ENCODE data around the gene MYH9.

The MYH9 gene

GRCh38 chr22:36319595-36320497 is 67.9 kb downstream of the MYH9 start:
- no peak overlapping the region for H3K27ac ChIP-seq (ENCODE audit: low read depth, low read length)
- H3K9me3 ChIP-seq (ENCODE audit: insufficient read depth, low read length) = no peaks in the 10 kb centered on the region
- no peak overlapping the region for H3K4me2 ChIP-seq (ENCODE audit: low read depth, low read length, poor library complexity, severe bottlenecking)
- no peaks in the 10 kb centered on the region for H3K79me2 ChIP-seq (ENCODE audit: insufficient read depth, low read length)
- H3K27me3 ChIP-seq (ENCODE audit: low read length) = no peaks in the 10 kb centered on the region
- no peak overlapping the region for H2AFZ ChIP-seq (ENCODE audit: low read depth, low read length, severe bottlenecking)
- no peaks in the 10 kb centered on the region for H3K9me2 ChIP-seq (replicated peaks; ENCODE audit: insufficient read depth, low read length)
- no peak overlapping the region for H3K4me3 ChIP-seq (ENCODE audit: insufficient read depth, low read length, poor library complexity, severe bottlenecking)
- no peaks in the 10 kb centered on the region for H4K20me1 ChIP-seq (ENCODE audit: low read depth, low read length)
- H3K9ac ChIP-seq (ENCODE audit: low read length) = no peak overlapping the region
- H3F3A ChIP-seq (ENCODE audit: insufficient read depth) = no peaks in the 10 kb centered on the region
- H3K36me3 ChIP-seq (ENCODE audit: low read length) = no peaks in the 10 kb centered on the region; the same call in 1 of the 2 replicates
- TF ChIP-seq EZH2phosphoT487 (conservative IDR thresholded peaks at IDR 0.05; ENCODE audit: low read length) (no peak), CTCF (IDR thresholded peaks at IDR 0.05; ENCODE audit: insufficient read depth, low read length, poor library complexity, severe bottlenecking) (no peak)

GRCh38 chr22:36318442-36318841 is 69.3 kb downstream of the MYH9 start:
- TF ChIP-seq CTCF (IDR thresholded peaks at IDR 0.05; ENCODE audit: insufficient read depth, low read length, poor library complexity, severe bottlenecking) = no peak
- TF ChIP-seq EZH2phosphoT487 (conservative IDR thresholded peaks at IDR 0.05; ENCODE audit: low read length) = no peak

GRCh38 chr22:36317658-36318271 is 70.0 kb downstream of the MYH9 start:
- Histone ChIP-seq H3K36me3 (ENCODE audit: low read length) (peaks cover 6% of the 10 kb centered on the region; the same call in 1 of the 2 replicates), H3K4me3 (ENCODE audit: insufficient read depth, low read length, poor library complexity, severe bottlenecking) (no peak overlapping the region), H3K9ac (ENCODE audit: low read length) (no peak overlapping the region), H3K9me3 (ENCODE audit: insufficient read depth, low read length) (no peaks in the 10 kb centered on the region), H3K4me2 (ENCODE audit: low read depth, low read length, poor library complexity, severe bottlenecking) (no peak overlapping the region), H3K79me2 (ENCODE audit: insufficient read depth, low read length) (no peaks in the 10 kb centered on the region), H3F3A (ENCODE audit: insufficient read depth) (no peaks in the 10 kb centered on the region), H3K9me2 (replicated peaks; ENCODE audit: insufficient read depth, low read length) (no peaks in the 10 kb centered on the region), H2AFZ (ENCODE audit: low read depth, low read length, severe bottlenecking) (no peak overlapping the region), H3K27me3 (ENCODE audit: low read length) (no peaks in the 10 kb centered on the region), H4K20me1 (ENCODE audit: low read depth, low read length) (no peaks in the 10 kb centered on the region), H3K27ac (ENCODE audit: low read depth, low read length) (no peak overlapping the region)
- TF ChIP-seq CTCF (IDR thresholded peaks at IDR 0.05; ENCODE audit: insufficient read depth, low read length, poor library complexity, severe bottlenecking) (no peak), EZH2phosphoT487 (conservative IDR thresholded peaks at IDR 0.05; ENCODE audit: low read length) (no peak)

More at GRCh38 chr22:36318442-36318841, 69.3 kb downstream of the MYH9 start:
- Histone ChIP-seq H3K36me3 (ENCODE audit: low read length) (peaks cover 6% of the 10 kb centered on the region; the same call in 1 of the 2 replicates), H3K9me2 (replicated peaks; ENCODE audit: insufficient read depth, low read length) (no peaks in the 10 kb centered on the region), H3K9me3 (ENCODE audit: insufficient read depth, low read length) (no peaks in the 10 kb centered on the region), H3K27me3 (ENCODE audit: low read length) (no peaks in the 10 kb centered on the region), H2AFZ (ENCODE audit: low read depth, low read length, severe bottlenecking) (no peak overlapping the region), H3K79me2 (ENCODE audit: insufficient read depth, low read length) (no peaks in the 10 kb centered on the region), H3K4me2 (ENCODE audit: low read depth, low read length, poor library complexity, severe bottlenecking) (no peak overlapping the region), H3K9ac (ENCODE audit: low read length) (no peak overlapping the region), H4K20me1 (ENCODE audit: low read depth, low read length) (no peaks in the 10 kb centered on the region), H3F3A (ENCODE audit: insufficient read depth) (no peaks in the 10 kb centered on the region), H3K27ac (ENCODE audit: low read depth, low read length) (no peak overlapping the region), H3K4me3 (ENCODE audit: insufficient read depth, low read length, poor library complexity, severe bottlenecking) (no peak overlapping the region)

Measured in SU-DHL-6 (cell line).